Fibroblast of the aortic adventitia (primary cell): ENCODE results near the gene FRMD1. TPM values are rescaled to one million over a fixed set of nuclear protein-coding genes. Genes with fewer than 3 reads are reported as not detected.

Source experiments
- DNase-seq: peaks from one replicate; pipeline ENCODE4 v3.0.0-alpha.2; 2010; ENCODE audit warnings: low read depth
- H3K4me3 ChIP-seq: 2 replicates; pipeline ENCODE4 v1.5.1; 2011; ENCODE audit warnings: low read depth, mild to moderate bottlenecking, control low read depth, low read length, moderate library complexity
- total RNA-seq: library from RNA; depleted of rRNA; stranded (reverse); fragments of >200 nt; gene quantifications from 2 replicates; pipeline ENCODE4 v1.2.3, GENCODE V29; 2012; ENCODE audit warnings: low replicate concordance
- TF ChIP-seq, protein P1 (sequence below): IDR thresholded peaks from 2 replicates; pipeline ENCODE4 v1.5.1; 2011; ENCODE audit warnings: mild to moderate bottlenecking, low read length, control low read depth, inconsistent platforms; ENCODE audit not compliant: insufficient read depth

The FRMD1 gene
- total RNA-seq, 1 donor = not detected

DNA sequence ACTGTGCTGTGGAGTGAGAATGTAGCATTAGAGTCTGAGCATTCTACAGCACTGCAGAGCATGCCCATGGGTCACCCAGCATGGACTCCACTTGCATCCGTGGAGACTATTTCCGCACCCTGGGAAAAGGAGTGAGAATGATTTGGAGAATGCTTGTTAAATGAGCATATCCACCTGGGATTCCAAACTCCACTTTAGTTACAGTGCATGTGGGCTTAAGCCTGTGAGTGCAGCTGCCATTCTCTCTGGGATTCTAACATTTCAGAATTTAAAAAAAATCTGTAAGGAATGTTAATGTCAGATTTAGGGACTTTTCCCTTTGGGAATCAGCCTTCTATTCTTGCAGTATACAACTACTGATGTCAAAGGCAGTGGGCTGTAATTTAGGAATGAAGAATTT lies 48.1 kb downstream of the FRMD1 start:
- DNase-seq = no peak

DNA sequence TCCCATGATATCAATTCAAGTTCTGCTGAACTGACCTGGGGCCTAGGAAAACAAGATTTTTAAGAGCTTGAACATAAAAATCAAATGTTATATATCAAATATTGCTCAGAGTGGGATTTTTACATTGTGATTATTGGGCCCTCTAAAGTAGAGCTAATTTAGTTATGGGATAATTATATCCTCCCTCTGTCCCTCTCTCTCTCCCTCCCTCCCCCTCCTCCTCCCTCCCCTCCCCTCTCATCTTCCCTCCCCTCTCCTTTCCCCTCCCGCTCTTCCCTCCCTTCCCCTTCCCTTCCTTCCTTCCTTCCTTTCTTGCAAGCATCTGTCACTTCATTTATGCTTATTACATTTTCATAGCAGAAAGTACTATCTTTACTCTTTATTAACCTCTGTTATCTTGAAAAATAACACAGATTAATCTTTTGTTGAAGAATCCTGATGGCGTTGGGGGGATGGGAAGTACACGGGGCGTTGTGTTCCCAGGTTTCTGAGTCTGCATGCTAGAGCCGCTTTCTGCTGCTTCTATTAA lies 48.7 kb downstream of the FRMD1 start:
- DNase-seq = no peak
- TF ChIP-seq, protein P1, sequence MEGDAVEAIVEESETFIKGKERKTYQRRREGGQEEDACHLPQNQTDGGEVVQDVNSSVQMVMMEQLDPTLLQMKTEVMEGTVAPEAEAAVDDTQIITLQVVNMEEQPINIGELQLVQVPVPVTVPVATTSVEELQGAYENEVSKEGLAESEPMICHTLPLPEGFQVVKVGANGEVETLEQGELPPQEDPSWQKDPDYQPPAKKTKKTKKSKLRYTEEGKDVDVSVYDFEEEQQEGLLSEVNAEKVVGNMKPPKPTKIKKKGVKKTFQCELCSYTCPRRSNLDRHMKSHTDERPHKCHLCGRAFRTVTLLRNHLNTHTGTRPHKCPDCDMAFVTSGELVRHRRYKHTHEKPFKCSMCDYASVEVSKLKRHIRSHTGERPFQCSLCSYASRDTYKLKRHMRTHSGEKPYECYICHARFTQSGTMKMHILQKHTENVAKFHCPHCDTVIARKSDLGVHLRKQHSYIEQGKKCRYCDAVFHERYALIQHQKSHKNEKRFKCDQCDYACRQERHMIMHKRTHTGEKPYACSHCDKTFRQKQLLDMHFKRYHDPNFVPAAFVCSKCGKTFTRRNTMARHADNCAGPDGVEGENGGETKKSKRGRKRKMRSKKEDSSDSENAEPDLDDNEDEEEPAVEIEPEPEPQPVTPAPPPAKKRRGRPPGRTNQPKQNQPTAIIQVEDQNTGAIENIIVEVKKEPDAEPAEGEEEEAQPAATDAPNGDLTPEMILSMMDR = no peak
- no peak overlapping the region for H3K4me3 ChIP-seq

More for the DNA sequence above, 48.1 kb downstream of the FRMD1 start:
- no peak overlapping the region for H3K4me3 ChIP-seq
- TF ChIP-seq, protein P1 = no peak

DNA sequence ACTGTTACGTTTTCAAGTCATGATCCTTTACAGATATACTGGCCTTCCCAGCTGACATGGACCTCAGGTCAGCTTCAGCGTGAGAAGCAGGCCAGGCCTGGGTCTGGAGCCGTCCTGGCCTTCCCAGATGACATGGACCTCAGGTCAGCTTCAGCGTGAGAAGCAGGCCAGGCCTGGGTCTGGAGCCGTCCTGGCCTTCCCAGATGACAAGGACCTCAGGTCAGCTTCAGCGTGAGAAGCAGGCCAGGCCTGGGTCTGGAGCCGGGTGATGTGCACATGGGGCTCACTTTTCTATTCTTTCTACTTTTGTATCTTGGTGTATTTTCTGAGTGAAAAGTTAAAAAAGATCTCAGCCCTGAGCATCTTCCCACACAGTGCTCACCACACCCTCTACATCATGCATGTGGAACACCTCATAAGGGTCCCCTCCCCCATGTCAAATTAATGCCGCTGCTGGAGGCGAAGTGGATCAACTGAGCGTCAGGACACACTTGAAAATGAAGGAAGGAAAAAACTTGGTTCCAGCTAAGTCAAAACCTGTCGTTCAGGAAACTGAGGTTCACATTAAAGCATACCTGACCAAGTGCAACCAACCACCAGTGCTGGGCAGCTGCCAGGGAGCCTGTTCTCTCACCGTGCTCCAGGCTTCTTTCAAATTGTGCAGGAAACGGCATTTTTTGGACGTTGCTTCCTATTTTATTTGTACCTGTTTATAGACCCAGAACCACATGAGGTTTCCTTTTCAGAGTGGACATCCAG lies 49.4 kb downstream of the FRMD1 start:
- no peak overlapping the region for H3K4me3 ChIP-seq
- no peak for DNase-seq
- TF ChIP-seq, protein P1 = no peak

DNA sequence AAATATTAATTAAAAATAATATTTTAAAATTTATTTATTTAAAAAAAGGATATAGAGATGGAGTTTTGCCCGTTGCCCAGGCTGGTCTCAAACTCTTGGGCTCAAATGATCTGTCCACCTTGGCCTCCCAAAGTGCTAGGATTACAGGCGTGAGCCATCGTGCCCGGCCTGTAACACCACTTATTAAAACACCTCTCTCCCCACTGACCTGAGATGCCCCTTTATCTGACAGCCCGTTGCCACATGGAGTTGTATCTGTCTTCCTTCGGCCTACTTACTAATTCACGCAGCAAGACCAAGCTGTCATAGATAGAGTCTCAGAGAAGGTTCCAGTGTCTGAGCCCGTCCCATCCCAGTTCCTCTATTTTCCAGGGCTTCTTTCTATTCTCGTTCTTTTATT lies 50.8 kb downstream of the FRMD1 start:
- H3K4me3 ChIP-seq = no peak overlapping the region
- TF ChIP-seq, protein P1 = no peak
- no peak for DNase-seq

DNA sequence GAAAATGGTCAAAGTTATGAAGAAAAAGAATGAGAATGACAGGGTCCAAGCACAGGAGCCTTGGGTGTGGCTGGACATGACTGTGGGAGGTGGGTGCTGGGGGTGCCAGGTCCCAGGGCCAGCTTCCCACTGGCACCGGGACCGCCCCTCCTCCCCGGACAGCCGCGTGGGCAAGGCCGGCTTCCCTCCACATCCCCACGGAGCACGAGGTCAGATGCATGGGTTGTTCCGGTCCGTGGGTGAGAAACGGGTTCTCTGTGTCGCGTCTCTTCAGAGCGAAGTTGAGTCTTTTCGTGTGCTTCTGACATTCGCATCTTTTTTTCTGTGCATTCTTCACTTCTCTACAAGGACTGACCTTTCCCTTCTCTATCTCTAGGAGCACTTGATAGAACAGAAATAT lies 51.5 kb downstream of the FRMD1 start:
- no peak for DNase-seq
- no peak overlapping the region for H3K4me3 ChIP-seq
- TF ChIP-seq, protein P1 = no peak

DNA sequence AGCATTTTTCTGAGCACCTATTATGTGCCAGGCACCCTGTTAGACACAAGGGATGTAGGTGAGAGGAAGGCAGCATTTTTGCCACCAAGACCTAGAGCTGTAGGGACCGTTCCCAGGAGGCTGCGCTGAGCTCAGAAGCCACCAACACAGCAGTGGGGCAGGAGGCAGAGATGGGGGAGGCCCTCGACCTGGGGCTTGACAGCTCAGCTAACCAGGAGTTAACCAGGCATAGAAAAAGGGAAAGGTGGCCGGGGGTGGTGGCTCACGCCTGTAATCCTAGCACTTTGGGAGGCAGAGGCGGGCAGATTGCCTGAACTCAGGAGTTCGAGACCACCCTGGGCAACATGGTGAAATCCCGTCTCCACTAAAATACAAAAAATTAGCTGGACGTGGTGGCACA lies 52.1 kb downstream of the FRMD1 start:
- no peak for DNase-seq
- H3K4me3 ChIP-seq = no peak overlapping the region
- TF ChIP-seq, protein P1 = no peak
